ENCODE measurements around the gene CNDP2. TPM values are rescaled to one million over a fixed set of nuclear protein-coding genes. Genes with fewer than 3 reads are reported as not detected.

Gene CNDP2
- polyA plus RNA-seq, 1 donor from 2014 or later, result 179 TPM

DNA sequence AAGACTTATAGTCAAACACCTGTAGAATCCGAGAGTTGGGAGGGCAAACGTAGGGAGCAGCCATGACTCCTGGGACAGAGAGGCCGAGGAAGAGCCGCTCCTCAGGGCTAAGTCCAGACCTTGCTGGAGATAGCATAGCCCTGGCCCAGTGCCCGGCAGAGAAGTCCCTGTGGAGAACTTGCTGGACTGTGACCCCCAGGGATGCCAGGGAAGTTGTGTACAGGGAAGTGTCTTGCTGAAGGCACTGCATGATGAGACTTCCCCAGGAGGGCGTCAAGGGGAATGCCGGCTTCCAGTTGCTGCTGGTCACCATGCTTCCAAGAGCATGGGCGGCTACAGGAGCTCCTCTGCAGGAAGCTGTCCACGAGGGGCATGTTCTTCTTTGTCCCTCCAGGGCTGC, 29.6 kb downstream of the CNDP2 start:
- Mint-ChIP-seq H3K36me3 (peaks cover 13% of the 10 kb centered on the region), H3K27me3 (no peaks in the 10 kb centered on the region), H3K4me1 (peaks cover 0 to 3% (median 3%) of the 10 kb centered on the region in 3 donors), H3K4me3 (no peak overlapping the region), H3K9me3 (no peaks in the 10 kb centered on the region), H3K27ac (no peak overlapping the region)

DNA sequence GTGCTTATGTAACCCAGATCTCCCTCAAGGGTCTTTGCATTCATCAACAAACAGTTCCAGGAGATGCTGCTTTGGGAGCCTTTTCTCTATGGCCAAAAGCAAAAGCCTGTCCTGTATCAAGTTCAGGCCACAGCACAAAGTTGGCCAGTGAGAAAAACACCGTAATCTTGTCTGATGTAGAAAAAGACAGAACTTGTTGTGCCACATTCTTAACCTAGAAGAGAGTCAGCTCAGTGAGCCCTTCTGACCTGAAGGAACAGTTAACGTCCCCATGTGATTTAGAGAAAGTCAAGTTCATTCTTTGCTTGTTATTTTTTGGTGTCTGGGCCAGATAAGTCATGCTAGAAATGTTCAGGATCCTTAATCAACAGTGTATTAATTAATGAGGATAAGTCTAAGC, 30.3 kb downstream of the CNDP2 start:
- peaks cover 7% of the 10 kb centered on the region for H3K36me3 Mint-ChIP-seq
- H3K27me3 Mint-ChIP-seq, result no peaks in the 10 kb centered on the region
- H3K4me3 Mint-ChIP-seq, result no peak overlapping the region
- H3K4me1 Mint-ChIP-seq, result peaks cover 0 to 3% (median 3%) of the 10 kb centered on the region in 3 donors
- H3K27ac Mint-ChIP-seq, result no peak overlapping the region
- no peaks in the 10 kb centered on the region for H3K9me3 Mint-ChIP-seq

DNA sequence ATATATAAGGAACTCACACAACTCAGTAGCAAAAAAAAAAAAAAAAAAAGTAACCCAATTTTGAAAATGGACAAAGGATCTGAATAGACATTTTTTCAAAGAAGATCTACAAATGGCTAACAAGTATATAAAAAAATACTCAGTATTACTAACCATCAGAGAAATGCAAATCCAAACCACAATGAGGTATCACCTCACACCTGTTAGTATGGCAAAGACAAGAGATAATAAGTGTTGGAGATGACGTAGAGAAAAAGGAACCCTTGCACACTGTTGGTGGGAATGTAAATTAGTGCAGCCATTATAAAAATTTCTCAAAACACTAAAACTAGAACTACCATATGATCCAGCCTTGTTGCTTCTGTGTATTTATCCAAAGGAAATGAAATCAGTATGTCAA, 32.3 kb downstream of the CNDP2 start:
- Mint-ChIP-seq H3K4me1 (peaks cover 0 to 3% (median 3%) of the 10 kb centered on the region in 3 donors), H3K36me3 (peaks cover 2% of the 10 kb centered on the region), H3K4me3 (no peak overlapping the region), H3K27me3 (peaks cover under 1% of the 10 kb centered on the region), H3K27ac (no peak overlapping the region), H3K9me3 (no peaks in the 10 kb centered on the region)

DNA sequence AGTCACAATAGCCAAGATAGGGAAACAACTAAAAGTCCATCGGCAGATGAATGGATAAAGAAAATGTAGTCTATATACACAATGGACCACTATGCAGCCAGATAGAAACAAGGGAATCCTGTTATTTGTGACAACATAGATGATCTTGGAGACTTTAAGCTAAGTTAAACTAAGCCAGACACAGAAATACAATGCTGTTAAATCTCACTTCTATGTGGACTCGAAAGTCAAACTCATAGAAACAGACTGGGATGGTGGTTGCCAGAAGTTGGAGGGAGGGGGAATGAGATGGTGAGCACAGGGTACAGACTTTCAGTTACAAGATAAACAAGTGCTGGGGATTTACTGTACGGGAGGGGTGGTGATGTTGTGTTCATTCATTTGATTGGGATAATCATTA, 32.8 kb downstream of the CNDP2 start:
- H3K9me3 Mint-ChIP-seq, result no peaks in the 10 kb centered on the region
- peaks cover 0 to 3% (median 3%) of the 10 kb centered on the region in 3 donors for H3K4me1 Mint-ChIP-seq
- H3K27ac Mint-ChIP-seq, result no peak overlapping the region
- peaks cover 1% of the 10 kb centered on the region for H3K27me3 Mint-ChIP-seq
- no peaks in the 10 kb centered on the region for H3K36me3 Mint-ChIP-seq
- H3K4me3 Mint-ChIP-seq, result no peak overlapping the region

DNA sequence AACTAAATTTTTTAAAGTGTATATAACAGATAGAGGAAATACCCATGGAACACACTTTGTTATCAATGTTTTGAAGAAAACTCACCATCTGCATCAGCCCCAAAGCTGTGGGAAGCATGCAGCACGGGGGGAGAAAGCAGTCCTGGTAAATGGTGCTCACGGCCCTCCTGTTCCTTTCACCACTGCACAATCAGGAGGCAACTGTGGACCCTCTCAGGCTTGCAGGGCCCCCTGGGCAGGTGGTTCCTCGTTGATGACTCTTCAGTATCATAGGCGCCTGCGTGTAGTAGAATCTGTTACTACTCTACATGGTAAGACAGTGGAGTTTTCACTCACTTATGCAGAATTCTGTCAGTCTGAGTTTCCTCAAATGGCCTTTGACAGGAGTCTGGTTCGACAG, 33.2 kb downstream of the CNDP2 start:
- Mint-ChIP-seq H3K27me3 (peaks cover 1% of the 10 kb centered on the region), H3K36me3 (no peaks in the 10 kb centered on the region), H3K27ac (no peak overlapping the region), H3K9me3 (no peaks in the 10 kb centered on the region), H3K4me1 (peaks cover 0 to 3% (median 3%) of the 10 kb centered on the region in 3 donors), H3K4me3 (no peak overlapping the region)

DNA sequence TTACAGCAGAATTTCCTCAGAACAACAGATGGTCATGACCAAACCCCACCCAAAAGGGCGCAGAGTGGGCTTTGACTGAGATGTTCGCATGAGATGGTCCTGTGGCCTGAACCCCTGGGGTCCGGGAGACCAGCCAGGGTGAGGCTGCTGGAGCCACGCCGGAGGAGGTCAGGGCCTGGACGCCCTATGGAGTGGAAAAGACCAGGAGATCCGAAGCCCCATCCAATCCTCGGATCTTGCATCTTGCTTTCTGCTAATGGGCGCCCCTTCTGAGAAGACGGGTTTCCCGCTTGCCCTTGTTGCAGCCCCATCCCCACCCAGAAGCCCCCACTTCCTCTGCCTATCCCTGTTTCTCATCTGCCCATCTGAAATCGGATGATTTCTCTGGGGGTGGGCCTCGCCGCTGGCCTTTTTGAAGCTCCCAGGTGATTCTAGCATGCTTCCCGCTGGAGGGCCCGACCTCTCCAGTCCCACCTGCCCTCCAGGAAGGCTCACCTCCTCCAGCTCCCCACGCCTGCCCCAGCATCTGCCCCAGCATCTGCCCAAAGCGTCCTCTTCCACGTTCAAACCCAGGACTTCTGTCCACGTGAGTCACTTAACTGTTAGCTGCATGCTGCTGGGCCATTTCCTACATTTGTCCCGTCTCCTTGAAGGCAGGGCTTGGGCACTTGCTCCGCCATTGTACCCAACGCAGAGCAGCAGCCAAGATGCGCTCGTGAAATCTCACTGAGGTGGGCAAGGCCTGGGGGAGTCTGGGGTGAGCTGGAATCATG, 33.8 kb downstream of the CNDP2 start:
- Mint-ChIP-seq H3K9me3 (no peaks in the 10 kb centered on the region), H3K27ac (peak overlapping the region in 1 of 3 donors; percentile 29), H3K4me1 (peaks cover 0 to 3% (median 3%) of the 10 kb centered on the region in 3 donors), H3K27me3 (peaks cover 1% of the 10 kb centered on the region), H3K36me3 (no peaks in the 10 kb centered on the region), H3K4me3 (no peak overlapping the region)

DNA sequence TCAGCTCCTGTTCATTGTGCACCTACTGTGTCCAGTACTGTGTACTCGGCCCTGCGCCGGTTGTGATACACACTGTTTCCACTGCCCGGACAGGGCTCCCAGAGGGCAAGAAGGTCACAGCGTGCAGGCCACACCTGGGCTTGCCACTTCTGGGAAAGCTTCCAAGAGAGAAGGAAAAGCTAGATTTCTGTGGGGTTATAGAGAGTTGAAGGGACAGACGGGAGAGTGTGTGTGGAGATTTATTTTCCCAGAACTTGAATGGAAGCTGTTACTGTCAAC, 34.4 kb downstream of the CNDP2 start:
- peak overlapping the region in 1 of 3 donors; percentile 92 for H3K27ac Mint-ChIP-seq
- H3K4me3 Mint-ChIP-seq, result no peak overlapping the region
- no peaks in the 10 kb centered on the region for H3K36me3 Mint-ChIP-seq
- H3K27me3 Mint-ChIP-seq, result peaks cover 1% of the 10 kb centered on the region
- no peaks in the 10 kb centered on the region for H3K9me3 Mint-ChIP-seq
- peaks cover 0 to 3% (median 3%) of the 10 kb centered on the region in 3 donors for H3K4me1 Mint-ChIP-seq

DNA sequence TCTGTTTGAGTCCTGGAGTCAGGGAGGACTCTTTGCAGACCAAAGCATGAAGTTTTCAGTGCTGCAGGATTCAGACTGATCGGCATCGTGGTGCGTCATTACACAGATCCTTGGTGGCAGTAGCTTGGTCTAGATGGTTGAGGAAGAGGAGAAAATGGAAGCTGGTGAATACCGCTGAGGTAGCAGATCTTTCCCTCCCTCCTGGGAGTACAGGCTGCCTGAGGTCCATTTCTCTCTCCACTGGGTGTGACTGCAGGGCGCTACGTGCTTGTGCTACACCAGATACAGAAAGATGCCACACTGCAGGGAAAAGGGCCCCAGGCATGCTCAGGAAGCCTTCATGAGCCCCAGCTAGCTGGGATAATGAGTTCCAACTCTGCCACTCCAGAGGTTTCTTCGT, 34.9 kb downstream of the CNDP2 start:
- no peak overlapping the region for H3K4me3 Mint-ChIP-seq
- no peaks in the 10 kb centered on the region for H3K9me3 Mint-ChIP-seq
- H3K4me1 Mint-ChIP-seq, result peaks cover 0 to 3% (median 3%) of the 10 kb centered on the region in 3 donors
- H3K36me3 Mint-ChIP-seq, result no peaks in the 10 kb centered on the region
- peaks cover 1% of the 10 kb centered on the region for H3K27me3 Mint-ChIP-seq
- peak overlapping the region in 1 of 3 donors; percentile 92 for H3K27ac Mint-ChIP-seq

DNA sequence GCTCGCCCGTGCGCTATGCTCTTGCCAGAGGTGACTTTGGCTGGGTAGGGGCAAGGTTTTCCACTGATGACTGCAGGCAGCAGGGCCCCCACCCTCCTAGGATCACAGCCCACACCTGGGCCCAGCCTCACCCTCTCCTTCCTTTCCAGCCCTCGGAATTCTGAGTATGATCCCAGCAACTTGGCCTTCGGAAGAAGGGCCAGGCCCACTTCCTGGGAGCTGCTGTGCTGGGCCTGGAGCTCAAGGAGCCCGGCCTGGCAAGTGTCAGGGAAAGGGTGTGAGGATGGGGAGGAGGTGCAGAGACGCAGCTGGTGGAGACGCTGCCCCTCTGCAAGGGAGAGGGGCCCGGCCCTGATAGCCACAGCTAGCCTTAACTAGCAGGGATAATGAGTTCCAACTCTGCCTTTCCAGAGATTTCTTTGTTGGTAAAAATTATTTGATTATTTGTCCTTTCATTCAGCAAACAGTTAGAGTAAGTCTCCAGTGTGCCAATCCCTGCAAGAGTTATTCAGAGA, 36.4 kb downstream of the CNDP2 start:
- Mint-ChIP-seq H3K9me3 (no peaks in the 10 kb centered on the region), H3K27me3 (peaks cover 1% of the 10 kb centered on the region), H3K4me3 (no peak overlapping the region), H3K4me1 (peaks cover 0 to 3% (median 3%) of the 10 kb centered on the region in 3 donors), H3K27ac (no peak overlapping the region), H3K36me3 (no peaks in the 10 kb centered on the region)

DNA sequence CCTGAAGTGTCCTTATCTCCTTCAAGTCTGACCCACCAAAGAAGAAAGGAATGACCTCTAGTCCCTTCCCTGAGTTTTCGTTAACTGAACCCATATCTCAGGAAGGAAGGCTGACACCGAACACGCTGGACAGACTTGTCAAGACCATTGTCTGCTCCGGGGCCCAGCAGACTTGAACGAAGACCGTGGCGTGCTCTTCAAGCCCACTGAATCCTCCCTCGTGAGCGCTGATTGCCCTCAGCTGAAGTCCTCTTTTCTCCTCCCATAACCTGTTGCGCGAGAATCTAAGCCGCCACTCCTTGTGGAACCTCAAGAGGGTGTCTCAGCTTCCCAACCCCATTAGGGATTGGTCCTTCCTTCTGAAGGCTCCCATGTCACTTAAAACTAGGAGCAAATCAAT, 37.5 kb downstream of the CNDP2 start:
- Mint-ChIP-seq H3K4me1 (peaks cover 0 to 3% (median under 1%) of the 10 kb centered on the region in 3 donors), H3K4me3 (no peak overlapping the region), H3K27me3 (peaks cover 1% of the 10 kb centered on the region), H3K36me3 (no peaks in the 10 kb centered on the region), H3K27ac (peak overlapping the region in 2 of 3 donors; percentile 51 to 54), H3K9me3 (no peaks in the 10 kb centered on the region)

DNA sequence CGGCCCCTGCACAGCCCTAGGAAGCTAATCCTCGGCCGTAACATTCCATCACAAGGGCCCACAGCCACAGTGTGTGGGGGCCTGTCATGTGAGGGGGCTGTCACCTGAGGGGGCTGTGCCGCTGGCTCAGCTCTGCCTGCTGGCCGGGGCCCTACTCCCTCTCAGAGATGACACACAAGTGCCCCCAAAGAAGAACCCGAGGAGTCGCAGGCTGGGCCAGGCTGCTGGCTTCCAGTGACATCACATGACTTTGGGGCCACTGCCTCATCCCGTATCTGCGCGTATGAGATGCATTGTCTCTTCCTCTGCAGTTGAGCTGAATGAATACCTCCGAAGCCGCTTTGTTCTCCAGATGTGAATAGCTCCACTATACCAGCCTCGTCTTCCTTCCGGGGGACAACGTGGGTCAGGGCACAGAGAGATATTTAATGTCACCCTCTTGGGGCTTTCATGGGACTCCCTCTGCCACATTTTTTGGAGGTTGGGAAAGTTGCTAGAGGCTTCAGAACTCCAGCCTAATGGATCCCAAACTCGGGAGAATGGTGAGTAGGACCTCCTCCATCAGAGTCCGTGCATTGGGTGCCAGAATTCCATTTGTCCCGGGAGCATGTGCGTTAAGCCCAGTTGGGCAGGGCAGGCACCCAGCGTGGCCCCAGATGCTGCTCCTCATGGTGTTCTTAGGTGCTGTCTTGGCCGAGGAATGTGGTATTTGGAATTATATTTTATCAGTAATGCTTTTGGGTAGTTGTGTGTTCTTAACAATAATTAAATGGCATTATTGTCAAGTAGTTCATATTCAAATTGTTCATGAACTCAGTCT, 38.2 kb downstream of the CNDP2 start, which contains the start of gene CNDP1:
CNDP1 (plus strand) TSS at position 351 of the 820 bp plus-strand sequence; CDS start at position 519, 168 bp downstream.
- H3K27me3 Mint-ChIP-seq, result peaks cover 1% of the 10 kb centered on the region
- no peaks in the 10 kb centered on the region for H3K36me3 Mint-ChIP-seq
- H3K9me3 Mint-ChIP-seq, result no peaks in the 10 kb centered on the region
- H3K4me1 Mint-ChIP-seq, result peaks cover 0 to 3% (median 0%) of the 10 kb centered on the region in 3 donors
- peak within 1 kb of the TSS in 1 of 4 donors; percentile 36 for H3K4me3 Mint-ChIP-seq
- peak within 1 kb of the TSS in 2 of 3 donors; percentile 54 to 57 for H3K27ac Mint-ChIP-seq

DNA sequence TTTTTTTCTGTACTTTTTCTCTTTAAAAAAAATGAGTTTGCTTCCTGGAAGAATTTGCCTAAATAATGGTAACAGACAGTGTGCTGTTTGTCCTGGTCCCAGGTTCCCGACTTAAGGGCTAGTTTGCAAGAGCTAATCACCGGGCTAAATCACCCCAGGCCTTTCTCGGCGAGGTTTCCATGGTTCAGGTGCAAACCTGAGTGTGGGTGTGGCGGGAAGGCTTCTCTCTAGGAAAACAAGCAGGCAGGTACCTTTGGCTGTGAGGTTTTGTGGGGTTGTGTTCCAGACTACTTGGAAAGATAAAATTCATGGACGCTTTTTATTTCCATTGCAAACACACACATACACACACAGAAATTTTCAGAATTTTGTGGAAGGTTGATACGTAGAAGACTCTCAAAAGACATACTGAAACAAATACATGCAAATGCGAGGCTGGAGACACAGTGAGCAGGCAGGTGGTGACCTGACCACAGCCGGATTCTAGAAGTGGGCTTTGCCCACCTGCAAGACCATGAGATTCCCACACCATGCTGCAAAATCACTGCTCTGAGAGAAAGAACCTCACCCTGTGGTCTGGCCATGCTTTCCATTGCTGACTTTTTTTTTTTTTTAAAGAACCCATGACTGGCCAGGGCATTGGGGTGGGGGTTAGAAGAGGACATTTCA, 39.0 kb downstream of the CNDP2 start:
- Mint-ChIP-seq H3K27me3 (peaks cover 1% of the 10 kb centered on the region), H3K4me3 (peak overlapping the region in 1 of 4 donors; percentile 36), H3K36me3 (no peaks in the 10 kb centered on the region), H3K4me1 (peaks cover 0 to 3% (median 0%) of the 10 kb centered on the region in 3 donors), H3K27ac (peak overlapping the region in 1 of 3 donors; percentile 57), H3K9me3 (no peaks in the 10 kb centered on the region)

DNA sequence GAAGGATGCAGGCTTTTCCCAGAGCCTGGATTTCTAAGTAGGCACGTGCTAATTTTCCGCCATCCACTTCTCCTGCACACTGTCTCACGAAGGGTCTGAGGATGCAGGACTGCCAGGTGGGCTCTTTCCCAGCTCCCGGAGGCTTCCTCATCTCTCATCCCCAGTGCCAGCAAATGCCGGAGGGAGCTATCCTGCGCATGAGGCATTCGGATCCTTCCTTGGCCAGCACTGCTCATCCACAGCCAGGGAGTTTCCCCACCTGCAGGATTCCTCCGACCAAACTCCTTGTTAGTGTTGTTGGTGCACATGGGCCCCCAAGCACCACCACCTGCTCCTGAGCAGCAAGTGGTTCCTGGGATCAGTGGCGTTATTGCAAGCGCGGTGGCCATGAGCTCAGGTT, 43.1 kb downstream of the CNDP2 start:
- H3K36me3 Mint-ChIP-seq, result no peaks in the 10 kb centered on the region
- H3K4me3 Mint-ChIP-seq, result no peak overlapping the region
- H3K27me3 Mint-ChIP-seq, result peaks cover 2% of the 10 kb centered on the region
- H3K9me3 Mint-ChIP-seq, result no peaks in the 10 kb centered on the region
- H3K27ac Mint-ChIP-seq, result no peak overlapping the region
- H3K4me1 Mint-ChIP-seq, result no peaks in the 10 kb centered on the region

DNA sequence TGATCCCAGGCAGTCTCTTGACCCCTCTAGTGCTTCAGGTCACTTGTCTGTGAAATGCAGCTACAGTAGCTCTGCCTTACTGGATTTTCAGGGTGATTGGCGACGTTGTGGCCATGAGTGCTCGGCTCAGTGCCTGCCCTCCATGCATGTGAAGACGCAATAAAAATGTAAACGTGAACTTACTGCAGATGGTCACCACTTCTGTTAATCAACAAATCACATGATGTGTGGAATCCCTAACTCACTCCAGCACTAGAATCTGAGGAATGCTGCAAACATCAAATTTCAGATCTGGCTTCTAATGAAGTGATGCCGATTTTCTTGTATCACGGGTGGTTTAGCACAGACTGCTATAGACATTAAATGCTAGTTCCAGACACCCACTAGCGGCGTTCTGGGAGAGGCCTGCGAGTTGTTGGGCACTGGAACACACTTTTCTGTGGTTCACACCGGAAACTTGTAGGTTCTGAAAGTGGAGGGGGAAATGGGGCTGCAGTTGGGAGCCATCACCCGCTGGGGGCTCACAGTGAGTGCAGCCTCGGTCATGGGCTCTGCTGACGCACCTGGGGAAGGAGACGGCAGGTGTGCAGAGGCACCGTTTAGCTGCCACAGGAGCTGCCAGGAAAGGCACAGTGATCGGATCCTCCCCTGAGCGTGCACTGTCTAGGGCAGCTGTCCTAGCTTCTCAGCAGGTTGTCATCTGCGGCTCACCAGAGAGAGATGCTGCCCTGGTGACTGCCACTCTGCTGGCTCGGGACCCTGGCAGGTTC, 44.7 kb downstream of the CNDP2 start:
- peaks cover 2% of the 10 kb centered on the region for H3K27me3 Mint-ChIP-seq
- no peaks in the 10 kb centered on the region for H3K9me3 Mint-ChIP-seq
- no peak overlapping the region for H3K4me3 Mint-ChIP-seq
- H3K4me1 Mint-ChIP-seq, result no peaks in the 10 kb centered on the region
- H3K36me3 Mint-ChIP-seq, result no peaks in the 10 kb centered on the region
- H3K27ac Mint-ChIP-seq, result peak overlapping the region in 1 of 3 donors; percentile 22

Measured in IgD-negative memory B cell (primary cell).